HG03575 (cell line): ENCODE results near the gene ZNF57.
A peak's percentile ranks its signal among the peaks of the same experiment; 100 is the strongest.
"Not testable (repeated sequence)": the region's sequence is repeated elsewhere in the genome, so short reads cannot be mapped to it uniquely, and the experiment has no call there.

Source experiments
- ATAC-seq: cut with Tn5 transposase; IDR thresholded peaks from one replicate; pipeline ENCODE4 v1.9.1; 2021; ENCODE audit not compliant: unreplicated experiment, insufficient number of reproducible peaks, low FRiP score; ENCODE audit errors: extremely low read depth

The ZNF57 gene

GRCh38 chr19:2945575-2946184, 45.0 kb downstream of the ZNF57 start:
- no peak for ATAC-seq

- no peak for ATAC-seq
Observed at GRCh38 chr19:2949939-2950285, 49.2 kb downstream of the ZNF57 start.

GRCh38 chr19:2950286-2951124, 49.8 kb downstream of the ZNF57 start:
- ATAC-seq = peak; percentile 76

GRCh38 chr19:2952953-2953481, 52.3 kb downstream of the ZNF57 start:
- ATAC-seq = no peak

- ATAC-seq = no peak
Observed at GRCh38 chr19:2957160-2957559, 56.4 kb downstream of the ZNF57 start.

- ATAC-seq = no peak
Observed at GRCh38 chr19:2960120-2960519, 59.4 kb downstream of the ZNF57 start.

- ATAC-seq = no peak
Observed at GRCh38 chr19:2962018-2962670, 61.4 kb downstream of the ZNF57 start.

- ATAC-seq = no peak
Observed at GRCh38 chr19:2963122-2963521, 62.4 kb downstream of the ZNF57 start.

- not testable (repeated sequence) for ATAC-seq
Observed at GRCh38 chr19:2963631-2964030, 62.9 kb downstream of the ZNF57 start.

- no peak for ATAC-seq
Observed at GRCh38 chr19:2964874-2965273, 64.1 kb downstream of the ZNF57 start.

GRCh38 chr19:2967972-2968371, 67.2 kb downstream of the ZNF57 start:
- no peak for ATAC-seq
